Effector CD4-positive, alpha-beta T cell (primary cell): ENCODE data around the gene A4GALT.

ENCODE experiments used
- DNase-seq: peaks from one replicate; pipeline ENCODE4 v3.0.0-alpha.2; 2020

Gene A4GALT

GRCh38 chr22:42700355-42700754 is 20.3 kb downstream of the A4GALT start:
- no peak for DNase-seq

GRCh38 chr22:42699976-42700352 is 20.7 kb downstream of the A4GALT start:
- DNase-seq = no peak

- no peak for DNase-seq
These were observed 21.2 kb downstream of the A4GALT start for GRCh38 chr22:42699281-42699975.

GRCh38 chr22:42697542-42698013 is 23.1 kb downstream of the A4GALT start:
- no peak for DNase-seq

GRCh38 chr22:42696331-42696967 is 24.2 kb downstream of the A4GALT start:
- DNase-seq = no peak

GRCh38 chr22:42695294-42695693 is 25.4 kb downstream of the A4GALT start:
- no peak for DNase-seq

- DNase-seq = no peak
These were observed 26.6 kb downstream of the A4GALT start for GRCh38 chr22:42693763-42694683.

GRCh38 chr22:42693055-42693762 is 27.5 kb downstream of the A4GALT start:
- DNase-seq = no peak

- DNase-seq = no peak
These were observed 28.2 kb downstream of the A4GALT start for GRCh38 chr22:42692239-42693054.

GRCh38 chr22:42691440-42691839 is 29.2 kb downstream of the A4GALT start:
- no peak for DNase-seq

- no peak for DNase-seq
These were observed 32.1 kb downstream of the A4GALT start for GRCh38 chr22:42688241-42689211.

- no peak for DNase-seq
These were observed 33.7 kb downstream of the A4GALT start for GRCh38 chr22:42686756-42687491.

GRCh38 chr22:42685941-42686653 is 34.6 kb downstream of the A4GALT start:
- no peak for DNase-seq

GRCh38 chr22:42684462-42685195 is 36.0 kb downstream of the A4GALT start:
- no peak for DNase-seq

- no peak for DNase-seq
These were observed 36.9 kb downstream of the A4GALT start for GRCh38 chr22:42683578-42684283.

GRCh38 chr22:42682113-42682851 is 38.4 kb downstream of the A4GALT start:
- no peak for DNase-seq

GRCh38 chr22:42680648-42681047 is 40.0 kb downstream of the A4GALT start:
- no peak for DNase-seq
